HG03135 (cell line): ENCODE measurements around the gene BABAM2.
"Not testable (repeated sequence)": the region's sequence is repeated elsewhere in the genome, so short reads cannot be mapped to it uniquely, and the experiment has no call there.

ENCODE experiments used
- ATAC-seq: cut with Tn5 transposase; IDR thresholded peaks from one replicate; pipeline ENCODE4 v1.9.1; 2021; ENCODE audit warnings: mild to moderate bottlenecking, moderate library complexity; ENCODE audit not compliant: unreplicated experiment

Gene BABAM2

GRCh38 chr2:28227498-28227897, 337.0 kb downstream of the BABAM2 start:
- ATAC-seq, result no peak

GRCh38 chr2:28228434-28228995, 338.0 kb downstream of the BABAM2 start:
- ATAC-seq, result no peak

GRCh38 chr2:28231110-28231631, 340.6 kb downstream of the BABAM2 start:
- no peak for ATAC-seq

GRCh38 chr2:28232295-28232694, 341.8 kb downstream of the BABAM2 start:
- no peak for ATAC-seq

GRCh38 chr2:28233164-28233676, 342.7 kb downstream of the BABAM2 start:
- ATAC-seq, result no peak

- no peak for ATAC-seq
These were observed 344.3 kb downstream of the BABAM2 start for GRCh38 chr2:28234807-28235206.

GRCh38 chr2:28239207-28239606, 348.7 kb downstream of the BABAM2 start:
- ATAC-seq, result no peak

- no peak for ATAC-seq
These were observed 350.4 kb downstream of the BABAM2 start for GRCh38 chr2:28240937-28241336.

- no peak for ATAC-seq
These were observed 356.8 kb downstream of the BABAM2 start for GRCh38 chr2:28247290-28247689.

- no peak for ATAC-seq
These were observed 357.2 kb downstream of the BABAM2 start for GRCh38 chr2:28247734-28248133.

- ATAC-seq, result no peak
These were observed 358.0 kb downstream of the BABAM2 start for GRCh38 chr2:28248511-28248910.

GRCh38 chr2:28250006-28250405, 359.5 kb downstream of the BABAM2 start:
- no peak for ATAC-seq

- ATAC-seq, result no peak
These were observed 360.8 kb downstream of the BABAM2 start for GRCh38 chr2:28251337-28251736.

- no peak for ATAC-seq
These were observed 361.8 kb downstream of the BABAM2 start for GRCh38 chr2:28252311-28252710.

GRCh38 chr2:28253543-28253942, 363.0 kb downstream of the BABAM2 start:
- ATAC-seq, result no peak

GRCh38 chr2:28255231-28255630, 364.7 kb downstream of the BABAM2 start:
- not testable (repeated sequence) for ATAC-seq

- ATAC-seq, result no peak
These were observed 366.7 kb downstream of the BABAM2 start for GRCh38 chr2:28257182-28257581.

GRCh38 chr2:28259226-28259625, 368.7 kb downstream of the BABAM2 start:
- ATAC-seq, result not testable (repeated sequence)

GRCh38 chr2:28263690-28264089, 373.2 kb downstream of the BABAM2 start:
- ATAC-seq, result no peak

- ATAC-seq, result no peak
These were observed 376.8 kb downstream of the BABAM2 start for GRCh38 chr2:28267282-28267681.

GRCh38 chr2:28268386-28268785, 377.9 kb downstream of the BABAM2 start:
- ATAC-seq, result no peak

GRCh38 chr2:28269019-28269784, 378.7 kb downstream of the BABAM2 start:
- ATAC-seq, result no peak
